NCI-H82 treated with DMSO at 0.1 percent for 48 hours (cell line): ENCODE results near the gene LCE3A.

Experiments
- DNase-seq: peaks from one replicate; lab custom pipeline; 2025; ENCODE audit not compliant: unreplicated experiment; lab: John Stamatoyannopoulos, UW

Gene LCE3A

GRCh38 chr1:152577168-152577567, 45.7 kb downstream of the LCE3A start:
- DNase-seq = no peak
